Ishikawa (cell line): ENCODE data around the gene SHC1.

Source experiments
- CREB1 ChIP-seq: IDR thresholded peaks from 2 replicates; pipeline ENCODE4 v1.6.1; 2012; ENCODE audit warnings: low read depth
- RAD21 ChIP-seq: IDR thresholded peaks from 2 replicates; pipeline ENCODE4 v1.6.1; 2012; ENCODE audit warnings: low read depth
- TAF1 ChIP-seq: IDR thresholded peaks from 2 replicates; pipeline ENCODE4 v1.6.1; 2012; ENCODE audit warnings: low read depth, mild to moderate bottlenecking
- TEAD4 ChIP-seq: IDR thresholded peaks from 2 replicates; pipeline ENCODE4 v1.6.1; 2012
- TF ChIP-seq, protein P1 (sequence below): IDR thresholded peaks from 2 replicates; pipeline ENCODE4 v1.6.1; 2012; ENCODE audit warnings: low read depth, mild to moderate bottlenecking

- TF ChIP-seq TAF1, result no peak
- no peak for TF ChIP-seq CREB1
- no peak for TF ChIP-seq RAD21
- TF ChIP-seq, protein P1, sequence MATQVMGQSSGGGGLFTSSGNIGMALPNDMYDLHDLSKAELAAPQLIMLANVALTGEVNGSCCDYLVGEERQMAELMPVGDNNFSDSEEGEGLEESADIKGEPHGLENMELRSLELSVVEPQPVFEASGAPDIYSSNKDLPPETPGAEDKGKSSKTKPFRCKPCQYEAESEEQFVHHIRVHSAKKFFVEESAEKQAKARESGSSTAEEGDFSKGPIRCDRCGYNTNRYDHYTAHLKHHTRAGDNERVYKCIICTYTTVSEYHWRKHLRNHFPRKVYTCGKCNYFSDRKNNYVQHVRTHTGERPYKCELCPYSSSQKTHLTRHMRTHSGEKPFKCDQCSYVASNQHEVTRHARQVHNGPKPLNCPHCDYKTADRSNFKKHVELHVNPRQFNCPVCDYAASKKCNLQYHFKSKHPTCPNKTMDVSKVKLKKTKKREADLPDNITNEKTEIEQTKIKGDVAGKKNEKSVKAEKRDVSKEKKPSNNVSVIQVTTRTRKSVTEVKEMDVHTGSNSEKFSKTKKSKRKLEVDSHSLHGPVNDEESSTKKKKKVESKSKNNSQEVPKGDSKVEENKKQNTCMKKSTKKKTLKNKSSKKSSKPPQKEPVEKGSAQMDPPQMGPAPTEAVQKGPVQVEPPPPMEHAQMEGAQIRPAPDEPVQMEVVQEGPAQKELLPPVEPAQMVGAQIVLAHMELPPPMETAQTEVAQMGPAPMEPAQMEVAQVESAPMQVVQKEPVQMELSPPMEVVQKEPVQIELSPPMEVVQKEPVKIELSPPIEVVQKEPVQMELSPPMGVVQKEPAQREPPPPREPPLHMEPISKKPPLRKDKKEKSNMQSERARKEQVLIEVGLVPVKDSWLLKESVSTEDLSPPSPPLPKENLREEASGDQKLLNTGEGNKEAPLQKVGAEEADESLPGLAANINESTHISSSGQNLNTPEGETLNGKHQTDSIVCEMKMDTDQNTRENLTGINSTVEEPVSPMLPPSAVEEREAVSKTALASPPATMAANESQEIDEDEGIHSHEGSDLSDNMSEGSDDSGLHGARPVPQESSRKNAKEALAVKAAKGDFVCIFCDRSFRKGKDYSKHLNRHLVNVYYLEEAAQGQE, result no peak
- no peak for TF ChIP-seq TEAD4
These were observed 30.4 kb downstream of the SHC1 start for GRCh38 chr1:154940213-154940560.
